Measurements from ENCODE around the gene MACROD2. TPM values are rescaled to one million over a fixed set of nuclear protein-coding genes. Genes with fewer than 3 reads are reported as not detected.

The MACROD2 gene
- total RNA-seq, 1 donor from 2014 or later = 0.46 TPM

DNA sequence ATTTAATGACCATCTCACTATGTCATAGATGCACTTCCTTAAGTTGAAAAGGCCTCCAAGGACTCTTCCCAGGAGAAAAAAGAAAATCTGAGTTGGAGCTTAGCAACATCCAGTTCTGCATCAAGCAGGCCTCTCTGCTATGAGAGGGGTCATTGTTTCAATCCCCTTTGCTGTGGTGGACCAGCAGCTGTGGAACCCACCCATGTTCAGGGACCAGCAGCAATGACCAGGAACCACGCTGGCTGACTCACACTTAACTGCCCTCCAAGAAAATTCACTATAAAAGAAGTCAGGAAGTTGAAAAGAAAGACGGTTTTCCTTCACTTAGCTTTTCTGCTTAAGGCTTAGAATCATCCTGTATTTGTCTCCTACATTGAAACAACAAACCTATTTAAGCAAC, 1404.5 kb downstream of the MACROD2 start:
- no peak for DNase-seq (ENCODE audit: low read depth, low spot score)

DNA sequence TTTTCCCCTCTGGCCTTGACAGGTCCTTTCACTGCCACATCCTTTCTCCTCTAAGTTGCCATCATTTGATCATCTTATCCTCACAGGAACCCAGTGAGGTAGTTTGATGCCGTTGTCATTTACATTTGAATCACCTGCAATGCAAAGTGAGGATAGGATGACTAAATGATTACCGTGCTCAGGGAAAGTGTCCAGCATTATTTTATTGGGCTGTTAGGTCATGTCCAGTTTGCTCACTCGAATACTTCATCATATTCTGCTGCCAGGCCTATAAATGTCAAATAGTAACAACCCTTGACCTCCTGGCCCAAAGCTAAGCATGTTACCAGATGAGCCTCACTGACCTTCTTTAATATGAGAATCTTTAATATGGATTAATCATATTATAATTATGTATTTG, 1410.8 kb downstream of the MACROD2 start:
- no peak for DNase-seq (ENCODE audit: low read depth, low spot score)

DNA sequence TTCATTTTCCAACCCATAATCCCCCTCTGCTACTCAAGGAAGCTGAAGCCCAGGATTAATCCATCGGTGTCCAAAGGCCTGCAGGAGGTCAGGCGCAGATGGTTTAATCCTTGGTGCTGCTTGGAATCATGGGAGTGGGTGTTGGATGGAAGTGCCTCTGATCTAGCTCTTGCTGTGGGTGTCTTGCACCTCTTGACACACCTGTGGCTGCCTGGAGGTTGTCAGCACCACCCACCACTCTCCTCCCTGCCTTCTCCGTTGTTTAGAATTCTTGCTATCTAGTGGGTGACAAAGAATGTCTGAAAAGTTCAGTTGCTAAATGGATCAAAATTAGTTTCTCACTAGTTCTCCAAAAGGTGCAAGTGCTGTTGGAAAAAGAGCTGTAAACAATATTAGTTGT, 1416.5 kb downstream of the MACROD2 start:
- DNase-seq (ENCODE audit: low read depth, low spot score) = no peak

DNA sequence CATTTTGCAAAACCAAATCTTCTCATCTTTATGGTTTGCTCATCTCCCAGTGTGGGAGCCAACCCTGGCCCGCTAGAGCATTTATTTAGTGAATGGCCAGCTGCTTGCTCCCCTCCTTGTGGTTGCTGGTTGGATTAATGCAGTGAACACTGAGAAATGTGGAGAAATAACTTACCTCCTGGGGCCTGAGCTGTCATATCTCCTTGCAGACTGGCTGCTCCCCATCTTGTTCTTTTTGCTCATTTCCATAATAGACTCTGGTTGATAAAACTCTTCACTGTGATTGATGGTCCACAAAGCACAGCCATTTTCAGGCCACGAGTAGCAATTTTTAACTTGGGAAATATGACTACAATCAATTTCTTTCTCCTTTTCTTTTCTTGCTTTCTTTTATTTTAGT, 1420.6 kb downstream of the MACROD2 start:
- DNase-seq (ENCODE audit: low read depth, low spot score) = no peak

DNA sequence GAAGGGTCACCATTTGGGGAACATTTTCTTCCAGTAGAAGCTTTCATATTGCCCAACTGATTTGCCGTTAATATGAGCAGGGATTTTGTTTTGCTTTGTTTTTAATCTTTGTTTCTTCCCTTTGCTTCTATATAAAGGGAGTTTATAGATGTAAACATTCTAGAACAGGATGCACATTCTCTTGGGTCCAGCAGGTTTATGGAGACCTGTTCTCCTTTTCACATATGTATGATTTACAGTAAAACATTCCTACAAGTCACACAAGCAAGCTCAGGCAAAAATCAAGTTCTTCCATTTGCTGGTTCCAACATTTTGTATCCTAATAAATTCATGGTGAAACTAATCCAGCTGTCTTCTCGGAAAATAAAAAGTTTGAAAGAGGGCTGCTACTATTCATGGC, 1424.5 kb downstream of the MACROD2 start:
- DNase-seq (ENCODE audit: low read depth, low spot score) = no peak

DNA sequence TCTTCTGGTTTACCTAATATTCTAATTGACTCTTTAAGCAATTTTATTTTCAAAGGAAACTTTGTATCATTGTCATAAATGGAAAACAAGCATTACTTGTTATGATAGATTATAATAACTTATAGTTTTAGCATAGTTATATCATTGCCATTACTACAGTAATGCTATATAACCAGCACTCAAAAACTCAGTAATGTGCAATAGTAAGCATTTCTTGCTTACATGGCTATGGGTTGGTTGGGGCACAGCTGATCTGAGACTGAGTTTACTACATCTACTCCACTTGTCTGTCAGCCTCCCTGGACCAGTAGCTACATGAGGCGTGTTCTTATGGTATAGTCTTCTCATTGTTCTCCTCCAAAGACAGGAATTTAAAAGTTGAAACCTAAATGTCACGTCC, 1427.7 kb downstream of the MACROD2 start:
- DNase-seq (ENCODE audit: low read depth, low spot score) = no peak

DNA sequence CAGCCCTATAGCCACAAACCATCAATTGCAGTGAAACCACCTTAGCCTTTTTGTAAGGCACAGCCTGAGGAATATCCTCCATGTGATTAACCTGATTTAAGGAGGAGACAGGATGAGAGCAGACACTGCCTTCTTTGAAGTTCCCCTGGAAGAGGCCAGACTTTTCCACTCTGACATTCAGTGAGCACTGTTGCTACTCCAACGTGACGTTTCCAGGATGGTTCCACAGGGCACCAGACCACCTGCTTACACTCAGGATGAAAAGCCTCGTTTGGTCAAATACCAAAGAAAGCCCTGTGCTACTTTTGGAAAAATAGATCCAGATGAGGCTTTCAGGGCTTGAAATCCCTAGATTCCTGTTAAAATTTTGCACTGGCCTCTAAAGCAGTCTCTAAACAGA, 1444.2 kb downstream of the MACROD2 start:
- DNase-seq (ENCODE audit: low read depth, low spot score) = no peak

DNA sequence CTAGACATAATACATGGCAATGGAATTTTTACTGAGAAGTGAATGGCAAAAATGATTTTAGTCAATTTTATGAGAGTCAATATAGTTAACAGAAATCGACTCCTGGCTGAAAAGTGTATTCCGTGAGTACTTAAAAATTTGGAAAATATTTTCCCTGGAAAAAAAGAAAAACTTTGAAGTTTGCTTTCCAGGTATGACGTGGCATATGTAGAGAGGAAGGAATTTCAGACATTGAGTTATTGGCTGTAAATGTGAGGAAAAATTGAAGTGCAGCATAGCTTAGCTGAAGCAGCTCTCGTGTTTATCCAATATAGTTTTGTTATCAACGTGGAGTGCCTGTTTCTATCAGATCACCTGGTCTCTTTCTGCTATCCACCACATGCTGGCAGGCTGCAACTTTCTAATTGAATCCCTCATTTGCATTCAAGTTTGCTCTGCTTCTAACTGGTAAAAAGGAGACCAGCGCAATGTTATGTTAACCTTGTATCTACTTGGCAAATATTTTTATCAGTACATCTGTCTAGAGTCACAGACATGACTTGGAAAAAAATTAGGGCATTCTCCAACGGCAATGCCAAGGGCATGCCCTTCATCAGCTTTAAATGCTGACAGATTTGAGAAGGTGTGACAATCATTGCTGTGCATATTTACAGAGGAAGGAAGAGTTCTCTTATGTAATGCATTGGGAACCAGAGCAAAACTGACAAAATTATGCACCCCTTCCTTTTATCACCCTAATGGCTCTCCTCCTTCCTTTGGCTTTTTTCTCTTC, 1444.9 kb downstream of the MACROD2 start:
- no peak for DNase-seq (ENCODE audit: low read depth, low spot score)

DNA sequence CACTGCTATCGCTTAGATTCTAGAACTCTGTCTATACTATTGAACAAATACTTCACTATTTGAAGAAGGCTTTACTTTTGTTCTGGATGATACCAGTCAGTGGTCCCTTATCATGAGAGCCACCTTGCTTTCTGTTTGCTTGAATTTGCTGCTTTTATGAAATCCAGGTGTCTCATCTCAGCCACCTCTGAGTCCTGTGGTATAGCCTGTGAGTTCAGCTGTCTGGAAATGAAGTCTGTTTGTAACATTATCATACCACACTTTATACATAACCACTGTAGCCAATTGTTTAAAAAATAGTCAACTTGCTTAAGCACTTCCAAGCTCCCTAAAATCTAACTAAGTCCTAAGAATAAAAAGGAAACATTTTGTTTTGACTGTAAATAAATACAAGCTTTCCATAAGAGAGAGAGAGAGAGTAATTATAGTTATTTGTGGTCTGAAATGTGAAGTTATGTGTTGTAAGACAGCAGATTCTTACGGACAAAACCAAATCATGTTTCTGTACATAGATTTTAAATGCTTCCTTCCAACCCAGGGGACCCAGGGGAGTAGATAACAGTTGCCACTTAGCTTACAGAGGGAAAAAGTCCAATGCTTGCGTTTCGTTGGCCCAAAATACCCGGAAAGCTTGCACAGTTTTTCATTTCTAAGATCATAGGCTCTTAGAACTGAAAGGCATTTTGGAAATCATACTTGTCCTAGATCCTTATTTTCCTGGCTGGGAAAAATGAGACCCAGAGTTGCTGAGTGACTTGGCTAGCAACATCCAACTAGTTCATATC, 1449.9 kb downstream of the MACROD2 start:
- no peak for DNase-seq (ENCODE audit: low read depth, low spot score)

DNA sequence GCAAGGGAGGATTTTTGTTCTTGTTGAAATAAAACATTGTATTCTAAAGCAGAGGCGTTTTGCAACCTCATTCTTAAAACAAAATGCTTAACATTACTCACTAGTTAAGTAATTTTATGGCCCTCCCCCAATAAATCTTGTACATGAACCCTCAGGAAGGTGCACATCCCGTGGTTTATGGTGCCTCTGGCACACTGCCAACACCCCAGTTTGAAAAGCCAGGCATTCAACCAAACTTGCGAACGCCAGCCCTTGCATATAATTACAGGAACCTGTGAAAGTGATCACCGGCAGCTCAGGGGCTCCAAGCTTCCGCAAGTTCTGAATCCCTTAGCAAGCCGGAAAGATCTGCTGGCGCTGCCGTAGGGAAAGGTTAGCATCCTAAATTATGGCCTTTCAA, 1451.1 kb downstream of the MACROD2 start:
- no peak for DNase-seq (ENCODE audit: low read depth, low spot score)

DNA sequence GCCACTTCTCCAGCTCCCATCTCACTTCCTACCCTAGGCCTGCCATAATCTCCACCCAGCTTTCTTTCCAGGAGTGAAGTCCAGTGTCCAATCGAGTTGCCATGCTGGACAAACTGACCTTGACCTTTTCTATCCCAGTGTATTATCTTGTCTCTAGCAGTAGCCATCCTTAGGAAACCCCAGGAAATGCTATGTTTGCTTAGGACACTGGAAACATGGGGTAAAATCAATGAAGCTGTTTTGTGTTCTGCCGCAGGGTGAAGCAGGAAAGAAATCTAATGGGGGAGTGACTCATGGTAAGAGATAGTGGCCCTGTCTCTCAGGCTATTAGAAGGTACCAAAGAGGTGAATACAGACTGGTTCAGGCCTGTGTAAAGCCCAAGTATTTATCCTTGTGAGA, 1452.2 kb downstream of the MACROD2 start:
- DNase-seq (ENCODE audit: low read depth, low spot score) = no peak

DNA sequence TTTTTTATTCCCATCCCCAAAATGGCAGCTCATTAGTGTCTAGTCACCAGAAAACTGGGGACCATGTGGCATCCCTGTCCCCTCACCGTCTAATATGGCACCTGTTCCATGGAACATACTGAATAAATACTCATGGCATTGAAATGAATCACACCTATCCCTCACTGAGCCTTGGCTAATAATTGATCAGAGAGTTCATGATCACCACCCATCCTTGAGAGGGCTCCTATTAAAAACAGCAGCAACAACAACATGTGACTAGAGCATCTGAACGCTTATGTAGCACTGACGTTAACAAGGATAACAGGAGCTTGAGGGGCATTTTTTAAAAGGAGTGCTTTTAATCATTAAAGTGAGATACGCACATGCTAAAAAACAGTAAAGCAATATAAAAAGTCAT, 1453.7 kb downstream of the MACROD2 start:
- no peak for DNase-seq (ENCODE audit: low read depth, low spot score)

DNA sequence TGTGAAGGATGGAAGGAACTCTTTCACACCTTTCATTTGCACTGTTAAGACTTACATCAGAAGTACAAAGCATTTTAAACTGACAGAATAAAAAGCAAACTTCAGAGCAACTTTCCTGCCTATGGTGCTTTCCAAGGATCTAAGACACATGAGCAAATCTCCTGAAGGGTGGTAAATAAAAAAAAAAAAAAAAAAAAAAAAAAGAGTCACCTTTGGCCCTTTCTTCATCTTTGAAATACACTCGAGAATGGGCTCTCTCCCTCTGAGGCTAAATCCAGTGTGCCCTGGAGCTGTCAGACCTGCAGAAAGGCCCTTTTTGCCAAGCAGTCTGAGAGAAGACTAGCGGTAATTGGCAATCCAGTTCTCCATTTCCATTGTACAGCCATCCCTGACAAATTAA, 1455.9 kb downstream of the MACROD2 start:
- no peak for DNase-seq (ENCODE audit: low read depth, low spot score)

DNA sequence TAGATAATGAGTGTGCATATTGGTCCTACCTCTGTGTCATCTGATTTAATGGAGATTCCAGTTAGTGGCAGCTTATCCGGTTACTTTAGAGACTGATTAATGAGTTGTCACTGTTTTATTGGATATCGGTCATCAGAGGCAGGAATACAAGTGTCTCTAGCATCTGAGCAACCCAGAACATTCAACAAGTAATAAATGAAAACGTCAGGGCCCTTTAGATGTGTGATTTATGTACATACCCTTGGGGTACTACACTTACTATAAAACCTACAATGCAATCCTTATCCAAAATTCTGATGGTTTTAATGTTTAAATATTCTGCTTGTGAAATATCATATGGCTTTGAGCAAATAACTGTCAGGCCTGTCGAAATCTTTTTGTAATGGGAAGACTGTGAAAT, 1460.0 kb downstream of the MACROD2 start:
- DNase-seq (ENCODE audit: low read depth, low spot score) = no peak

DNA sequence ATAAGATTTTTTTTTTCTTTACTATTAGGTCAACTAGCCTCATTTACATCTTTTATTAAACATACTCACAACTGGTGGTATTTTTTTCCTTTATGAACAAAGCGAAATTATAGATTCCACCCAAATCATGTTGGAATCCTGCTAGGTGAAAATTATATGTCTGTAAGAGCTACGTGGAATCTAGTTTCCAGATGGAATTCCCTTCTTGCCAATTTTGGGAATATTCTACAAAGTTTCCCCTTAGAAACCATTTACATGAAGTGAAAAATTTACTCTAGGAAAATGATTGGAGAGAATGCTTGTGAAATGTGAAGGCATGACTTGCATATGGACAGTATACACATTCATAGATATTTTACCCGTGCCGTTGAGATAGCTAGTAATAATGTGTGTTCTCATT, 1466.6 kb downstream of the MACROD2 start:
- DNase-seq (ENCODE audit: low read depth, low spot score) = no peak

DNA sequence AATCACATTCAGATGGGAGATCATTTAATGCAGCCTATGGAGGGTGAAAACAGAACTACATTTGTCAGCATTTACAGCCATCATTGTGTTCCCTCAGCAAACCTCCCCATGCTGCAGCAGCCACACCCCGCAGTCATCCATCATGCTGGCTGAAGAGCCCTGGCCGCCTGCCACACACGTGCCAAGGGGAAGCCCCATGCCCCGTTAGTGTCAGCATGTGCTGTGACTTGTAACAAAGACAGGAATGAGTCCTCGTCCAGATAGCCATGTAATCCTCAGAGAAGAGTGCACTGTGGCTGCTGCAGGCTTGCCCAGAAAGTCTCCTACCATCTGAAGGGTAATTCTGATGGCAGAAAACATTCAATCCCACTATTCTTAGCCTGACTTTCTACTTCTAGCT, 1480.2 kb downstream of the MACROD2 start:
- no peak for DNase-seq (ENCODE audit: low read depth, low spot score)

DNA sequence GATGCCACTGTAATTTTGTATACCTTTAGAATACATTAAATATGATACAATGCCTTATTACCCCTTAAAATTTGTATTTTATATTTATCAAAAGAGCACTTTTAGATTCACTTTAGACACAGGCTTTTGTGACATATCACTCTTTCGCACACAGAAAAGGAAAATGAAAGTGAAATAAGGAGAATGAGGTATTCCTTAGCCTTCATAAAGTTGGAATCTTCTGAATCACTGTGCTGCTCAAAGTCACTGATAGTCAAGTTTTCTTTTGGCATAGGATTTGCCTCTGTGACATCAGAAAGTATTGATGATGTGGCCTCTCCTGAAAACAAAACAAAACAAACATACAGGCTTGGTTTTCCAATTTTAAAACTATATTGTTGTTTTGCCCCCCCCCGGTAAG, 1480.9 kb downstream of the MACROD2 start:
- DNase-seq (ENCODE audit: low read depth, low spot score) = no peak

DNA sequence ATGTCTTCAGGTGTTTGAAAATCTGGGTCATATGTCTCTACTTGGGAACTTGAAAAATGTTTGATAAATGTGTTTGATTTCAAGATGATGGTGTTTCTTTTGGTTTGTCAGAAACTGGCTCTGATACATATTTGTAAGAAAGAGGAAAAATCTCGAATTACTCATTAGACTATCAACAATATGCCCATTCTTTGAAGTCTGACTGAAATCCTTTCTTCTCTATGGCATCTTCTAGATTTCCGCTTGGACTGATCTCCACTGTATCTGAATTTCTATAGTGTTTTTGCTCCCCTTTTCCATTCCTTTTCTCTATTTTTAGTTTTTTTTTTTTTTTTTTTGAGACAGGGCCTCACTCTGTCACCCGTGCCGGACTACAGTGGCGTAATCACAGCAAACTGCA, 1481.5 kb downstream of the MACROD2 start:
- no peak for DNase-seq (ENCODE audit: low read depth, low spot score)

DNA sequence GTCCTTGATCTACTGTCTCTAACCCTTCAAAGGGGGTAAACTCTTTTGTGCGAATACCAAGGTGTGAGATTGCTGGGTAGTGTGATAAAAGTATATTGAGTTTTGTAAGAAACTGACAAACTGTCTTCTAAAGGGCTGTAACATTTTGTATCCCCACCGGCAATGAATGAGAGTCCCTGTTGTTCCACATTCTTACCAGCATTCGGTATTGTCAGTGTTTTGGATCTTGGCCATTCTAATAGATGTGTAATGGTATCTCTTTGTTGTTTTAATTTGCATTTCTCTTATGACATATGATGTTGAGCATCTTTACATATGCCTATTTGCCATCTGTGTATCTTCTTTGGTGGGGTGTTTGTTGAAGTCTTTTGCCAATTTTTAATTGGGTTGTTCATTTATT, 1487.2 kb downstream of the MACROD2 start:
- no peak for DNase-seq (ENCODE audit: low read depth, low spot score)

DNA sequence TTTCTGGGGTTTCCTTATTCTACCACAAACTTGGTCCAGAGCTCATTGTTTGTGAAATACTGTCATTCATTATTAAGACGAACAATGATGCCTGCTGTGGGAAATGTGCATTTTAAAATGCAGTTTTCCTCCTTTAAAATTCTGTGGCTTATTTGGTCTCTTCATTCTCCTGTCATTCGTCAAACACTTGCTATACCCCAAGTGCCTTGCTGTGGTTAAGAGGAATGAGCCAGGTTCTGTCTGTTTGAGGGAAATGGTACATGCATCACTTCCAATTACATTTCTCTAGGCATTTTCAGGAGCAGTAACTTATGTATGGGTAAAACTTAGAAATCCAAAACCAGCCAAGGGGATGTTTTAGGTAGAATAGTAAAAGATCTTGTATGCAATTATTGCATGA, 1490.2 kb downstream of the MACROD2 start:
- DNase-seq (ENCODE audit: low read depth, low spot score) = no peak

DNA sequence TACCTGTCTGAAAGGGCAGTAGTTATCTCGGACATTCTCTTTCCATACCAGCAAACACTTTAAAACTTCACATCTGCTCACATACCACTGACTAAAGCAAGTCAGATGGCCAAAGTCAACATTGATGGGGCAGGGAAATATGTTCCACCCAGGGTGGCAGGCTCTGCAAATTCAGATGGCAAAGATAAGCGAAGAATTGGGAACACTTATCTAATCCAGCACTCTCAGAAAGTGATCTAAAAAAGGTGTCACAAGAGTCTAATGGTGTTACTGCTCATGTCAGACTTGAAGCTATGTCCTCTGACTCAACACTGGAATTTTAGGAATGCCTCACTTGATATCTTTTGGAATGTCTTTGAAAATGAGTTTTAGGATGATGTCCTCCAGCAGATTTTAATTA, 1491.7 kb downstream of the MACROD2 start:
- no peak for DNase-seq (ENCODE audit: low read depth, low spot score)

DNA sequence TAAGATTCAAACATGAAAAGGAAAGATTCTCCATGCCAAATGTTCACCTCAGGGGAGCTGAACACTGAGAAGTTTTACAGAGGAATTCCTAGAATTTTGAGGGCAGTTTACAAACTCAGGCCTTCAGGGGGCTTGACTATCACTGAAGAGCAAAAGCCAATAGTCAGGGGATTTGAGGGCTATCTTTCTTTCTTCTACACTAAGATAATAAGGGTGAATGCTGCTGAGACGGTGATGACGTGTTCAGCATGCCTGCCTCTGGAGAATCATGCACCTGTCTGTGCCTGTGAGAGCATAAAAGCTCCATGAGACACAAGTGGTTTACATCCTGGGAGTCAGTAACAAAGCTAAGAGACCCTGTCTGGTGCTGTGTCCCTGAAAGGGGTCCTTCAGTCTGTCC, 1492.4 kb downstream of the MACROD2 start:
- no peak for DNase-seq (ENCODE audit: low read depth, low spot score)

DNA sequence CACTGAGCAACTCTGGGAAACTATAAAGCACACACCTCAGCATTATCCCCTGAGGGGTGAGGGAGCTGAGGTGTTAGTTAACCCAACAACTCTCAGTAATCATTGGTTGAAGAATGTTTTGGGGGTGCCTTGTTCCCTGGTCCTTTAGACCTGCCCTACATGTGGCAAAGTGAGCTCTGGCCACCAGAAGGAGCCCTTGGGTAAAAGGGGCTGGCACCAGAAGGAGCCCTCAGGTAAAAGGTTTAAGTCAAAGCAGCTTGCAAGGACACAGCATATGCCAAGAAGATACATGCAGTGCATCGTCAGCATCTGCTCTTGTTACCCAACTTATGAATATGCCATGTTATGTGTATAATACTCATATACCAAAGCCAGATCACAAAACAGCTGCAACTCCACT, 1496.3 kb downstream of the MACROD2 start:
- no peak for DNase-seq (ENCODE audit: low read depth, low spot score)
